ENCODE results near the gene WFDC12. TPM values are rescaled to one million over a fixed set of nuclear protein-coding genes. Genes with fewer than 3 reads are reported as not detected.

The WFDC12 gene
- polyA plus RNA-seq, 1 experiment: not detected

- H3K27me3 ChIP-seq (ENCODE audit: control insufficient read depth, insufficient read depth, low read length): peaks cover 38% of the 10 kb centered on the region
- H3K9me3 ChIP-seq (ENCODE audit: control insufficient read depth, insufficient read depth, low read length): peaks cover 10% of the 10 kb centered on the region; the same call in 1 of the 2 replicates
- ChIA-PET POLR2A (no interaction called here), CTCF (interaction anchor here (1.8 to 7.3 kb wide), 10 partner anchors 11 to 673 kb away, joined by 8 to 275 read pairs (median 34); no protein-coding TSS in a partner anchor)
- DNase-seq (ENCODE audit: low read depth, low spot score): no peak
- no peak overlapping the region for H3K27ac ChIP-seq (ENCODE audit: low read depth, low read length)
- H3K4me3 ChIP-seq (ENCODE audit: low read depth, low read length): peak overlapping the region; percentile 37; the same call in 1 of the 2 replicates
- peak; percentile 26 for TF ChIP-seq CTCF (IDR thresholded peaks at IDR 0.05; ENCODE audit: low read depth, low read length)
Observed at GRCh38 chr20:45098103-45098773, 26.0 kb downstream of the WFDC12 start.

- no peak for DNase-seq (ENCODE audit: low read depth, low spot score)
- peak overlapping the region; percentile 37; the same call in 1 of the 2 replicates for H3K4me3 ChIP-seq (ENCODE audit: low read depth, low read length)
- 0 out of 2 replicates have a peak, but pooled peaks have one; percentile 13 for TF ChIP-seq CTCF (IDR thresholded peaks at IDR 0.05; ENCODE audit: low read depth, low read length)
- ChIA-PET CTCF (interaction anchor here (0.6 to 7.3 kb wide), 17 partner anchors 11 to 674 kb away, joined by 3 to 275 read pairs (median 25); no protein-coding TSS in a partner anchor), POLR2A (no interaction called here)
- peaks cover 10% of the 10 kb centered on the region; the same call in 1 of the 2 replicates for H3K9me3 ChIP-seq (ENCODE audit: control insufficient read depth, insufficient read depth, low read length)
- peaks cover 34% of the 10 kb centered on the region for H3K27me3 ChIP-seq (ENCODE audit: control insufficient read depth, insufficient read depth, low read length)
- H3K27ac ChIP-seq (ENCODE audit: low read depth, low read length): no peak overlapping the region
Observed at GRCh38 chr20:45097485-45098102, 26.7 kb downstream of the WFDC12 start.

- H3K27ac ChIP-seq (ENCODE audit: low read depth, low read length): no peak overlapping the region
- ChIA-PET POLR2A (no interaction called here), CTCF (interaction anchor here (0.8 to 7.3 kb wide), 34 partner anchors 8 to 674 kb away, joined by 3 to 275 read pairs (median 10); partner anchors contain the start of genes MATN4 and STK4)
- H3K27me3 ChIP-seq (ENCODE audit: control insufficient read depth, insufficient read depth, low read length): peaks cover 34% of the 10 kb centered on the region
- DNase-seq (ENCODE audit: low read depth, low spot score): no peak
- no peak overlapping the region for H3K4me3 ChIP-seq (ENCODE audit: low read depth, low read length)
- no peak for TF ChIP-seq CTCF (IDR thresholded peaks at IDR 0.05; ENCODE audit: low read depth, low read length)
- H3K9me3 ChIP-seq (ENCODE audit: control insufficient read depth, insufficient read depth, low read length): peaks cover 10% of the 10 kb centered on the region; the same call in 1 of the 2 replicates
Observed at GRCh38 chr20:45096781-45097180, 27.5 kb downstream of the WFDC12 start.

- peak; percentile 83 for TF ChIP-seq CTCF (IDR thresholded peaks at IDR 0.05; ENCODE audit: low read depth, low read length)
- Histone ChIP-seq H3K27me3 (ENCODE audit: control insufficient read depth, insufficient read depth, low read length) (peaks cover 29% of the 10 kb centered on the region), H3K9me3 (ENCODE audit: control insufficient read depth, insufficient read depth, low read length) (peaks cover 10% of the 10 kb centered on the region; the same call in 1 of the 2 replicates), H3K27ac (ENCODE audit: low read depth, low read length) (no peak overlapping the region), H3K4me3 (ENCODE audit: low read depth, low read length) (no peak overlapping the region)
- ChIA-PET POLR2A (interaction anchor here (1.0 kb wide), 1 partner anchor 52 kb away, joined by 4 read pairs; no protein-coding TSS in a partner anchor), CTCF (interaction anchor here (0.5 to 7.3 kb wide), 54 partner anchors 9 to 1187 kb away, joined by 3 to 275 read pairs (median 6); partner anchors contain the start of genes MATN4 and STK4)
- no peak for DNase-seq (ENCODE audit: low read depth, low spot score)
Observed at GRCh38 chr20:45095805-45096238, 28.4 kb downstream of the WFDC12 start.

Data from AG04450 (cell line).